ENCODE results near the gene NBEA. TPM values are rescaled to one million over a fixed set of nuclear protein-coding genes. Genes with fewer than 3 reads are reported as not detected.
A peak's percentile ranks its signal among the peaks of the same experiment; 100 is the strongest.

NBEA gene
- total and polyA plus RNA-seq, 11 donors = 5.0 to 39.2 (median 23.2) TPM

DNA sequence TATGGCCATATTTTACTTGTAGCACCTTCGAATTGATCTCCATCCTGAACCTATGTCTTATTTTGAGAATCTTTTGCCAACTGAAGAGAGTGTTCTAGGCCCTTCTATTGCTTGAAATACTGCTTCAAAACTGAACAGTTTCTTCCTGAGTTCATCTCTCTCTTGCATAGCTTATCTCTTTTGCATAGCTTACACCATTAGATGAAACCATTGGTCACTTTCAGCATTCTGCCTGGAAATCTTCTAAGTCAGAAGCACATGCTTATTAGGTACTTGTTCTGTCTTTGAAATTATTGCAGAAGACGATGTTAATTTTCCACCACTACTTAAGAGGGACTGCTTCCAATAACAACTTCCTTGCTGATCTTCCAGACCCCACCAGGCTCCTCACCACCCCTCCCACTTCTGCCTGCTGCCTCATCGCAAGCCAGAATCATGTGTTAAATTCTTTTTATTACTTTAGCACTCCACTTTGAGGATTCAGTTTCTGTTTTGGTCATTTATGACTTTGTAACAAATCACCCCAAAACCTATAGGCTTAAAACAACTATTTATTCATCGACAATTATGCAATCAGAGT, 656.8 kb downstream of the NBEA start:
- H3K27ac ChIP-seq = peak overlapping the region in 11 of 12 donors; percentile 18 to 61 (median 41)
- intact Hi-C loops (cut with DNase I) = no loop called here
- peaks cover 0 to 34% (median 13%) of the 10 kb centered on the region in 12 donors for H3K4me1 ChIP-seq
- 60 to 81% (median 71%) methylated on average over 3 to 4 of the region's 4 CpGs for WGBS, 4 donors
- TF ChIP-seq, protein P1, sequence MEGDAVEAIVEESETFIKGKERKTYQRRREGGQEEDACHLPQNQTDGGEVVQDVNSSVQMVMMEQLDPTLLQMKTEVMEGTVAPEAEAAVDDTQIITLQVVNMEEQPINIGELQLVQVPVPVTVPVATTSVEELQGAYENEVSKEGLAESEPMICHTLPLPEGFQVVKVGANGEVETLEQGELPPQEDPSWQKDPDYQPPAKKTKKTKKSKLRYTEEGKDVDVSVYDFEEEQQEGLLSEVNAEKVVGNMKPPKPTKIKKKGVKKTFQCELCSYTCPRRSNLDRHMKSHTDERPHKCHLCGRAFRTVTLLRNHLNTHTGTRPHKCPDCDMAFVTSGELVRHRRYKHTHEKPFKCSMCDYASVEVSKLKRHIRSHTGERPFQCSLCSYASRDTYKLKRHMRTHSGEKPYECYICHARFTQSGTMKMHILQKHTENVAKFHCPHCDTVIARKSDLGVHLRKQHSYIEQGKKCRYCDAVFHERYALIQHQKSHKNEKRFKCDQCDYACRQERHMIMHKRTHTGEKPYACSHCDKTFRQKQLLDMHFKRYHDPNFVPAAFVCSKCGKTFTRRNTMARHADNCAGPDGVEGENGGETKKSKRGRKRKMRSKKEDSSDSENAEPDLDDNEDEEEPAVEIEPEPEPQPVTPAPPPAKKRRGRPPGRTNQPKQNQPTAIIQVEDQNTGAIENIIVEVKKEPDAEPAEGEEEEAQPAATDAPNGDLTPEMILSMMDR (IDR thresholded peaks at IDR 0.05) = no peak
- TF ChIP-seq POLR2A (IDR thresholded peaks at IDR 0.05) = no peak
- H3K27me3 ChIP-seq = no peaks in the 10 kb centered on the region
- H3K9me3 ChIP-seq = no peaks in the 10 kb centered on the region
- no peak for DNase-seq
- ATAC-seq = peak in 2 of 4 donors; percentile 20 to 26
- no peak overlapping the region for H3K4me3 ChIP-seq
- peaks cover 0 to 2% (median 0%) of the 10 kb centered on the region in 9 donors for H3K36me3 ChIP-seq

DNA sequence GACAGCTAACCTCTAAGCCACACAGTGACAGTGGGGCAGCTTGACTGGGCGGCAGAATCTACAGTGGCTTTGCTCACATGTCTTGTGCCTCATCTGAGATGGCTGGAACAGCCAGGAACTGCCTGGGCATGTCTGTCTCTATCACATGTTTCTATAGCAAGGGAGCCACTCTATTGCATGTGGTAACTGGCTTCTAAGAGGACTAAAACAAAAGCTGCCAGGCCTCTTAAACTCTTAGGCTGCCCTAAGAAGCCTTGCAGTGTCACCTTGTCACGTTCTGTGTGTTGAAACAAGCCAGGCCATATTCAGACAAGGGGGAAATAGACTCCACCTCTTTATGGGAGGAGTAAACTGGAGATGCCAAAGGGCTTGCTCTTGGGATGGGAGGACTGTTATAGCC, 657.3 kb downstream of the NBEA start:
- 56 to 72% (median 62%) methylated on average over 2 of the region's 2 CpGs for WGBS, 4 donors
- DNase-seq = no peak
- Histone ChIP-seq H3K9me3 (no peaks in the 10 kb centered on the region), H3K36me3 (no peaks in the 10 kb centered on the region), H3K4me1 (peaks cover 0 to 34% (median 13%) of the 10 kb centered on the region in 12 donors), H3K27ac (peak overlapping the region in 11 of 12 donors; percentile 18 to 61 (median 41)), H3K4me3 (no peak overlapping the region), H3K27me3 (no peaks in the 10 kb centered on the region)
- peak in 3 of 4 donors; percentile 65 to 81 (median 78) for ATAC-seq
- intact Hi-C loops (cut with DNase I) = no loop called here
- TF ChIP-seq, protein P1 (IDR thresholded peaks at IDR 0.05) = no peak
- no peak for TF ChIP-seq POLR2A (IDR thresholded peaks at IDR 0.05)

DNA sequence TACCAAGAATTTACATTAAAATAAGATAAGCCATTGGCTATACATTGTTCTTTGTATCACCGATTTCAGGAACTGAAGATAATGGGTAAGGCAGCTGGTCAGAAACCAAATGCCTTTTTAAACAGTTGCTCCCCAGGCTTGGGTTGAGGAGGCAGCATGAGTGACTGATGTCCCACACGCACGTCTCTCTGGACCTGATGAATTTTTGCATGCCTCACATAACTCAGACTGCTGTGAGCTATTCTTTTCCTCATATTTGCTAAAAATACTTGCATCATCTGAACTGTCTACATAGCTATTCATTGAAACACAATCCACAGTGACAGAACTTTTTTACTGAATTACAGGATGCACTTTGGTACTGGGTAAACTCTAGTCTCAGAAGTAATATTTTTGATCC, 658.1 kb downstream of the NBEA start:
- Histone ChIP-seq H3K27me3 (no peaks in the 10 kb centered on the region), H3K4me3 (no peak overlapping the region), H3K4me1 (peaks cover 0 to 34% (median 13%) of the 10 kb centered on the region in 12 donors), H3K36me3 (no peaks in the 10 kb centered on the region), H3K9me3 (no peaks in the 10 kb centered on the region), H3K27ac (peak overlapping the region in 3 of 12 donors; percentile 36 to 55 (median 41))
- WGBS, 4 donors = 55 to 66% (median 60%) methylated on average over 3 of the region's 3 CpGs
- DNase-seq = no peak
- TF ChIP-seq, protein P1 (IDR thresholded peaks at IDR 0.05) = no peak
- TF ChIP-seq POLR2A (IDR thresholded peaks at IDR 0.05) = no peak
- intact Hi-C loops (cut with DNase I) = no loop called here
- ATAC-seq = peak in 2 of 4 donors; percentile 16 to 35

DNA sequence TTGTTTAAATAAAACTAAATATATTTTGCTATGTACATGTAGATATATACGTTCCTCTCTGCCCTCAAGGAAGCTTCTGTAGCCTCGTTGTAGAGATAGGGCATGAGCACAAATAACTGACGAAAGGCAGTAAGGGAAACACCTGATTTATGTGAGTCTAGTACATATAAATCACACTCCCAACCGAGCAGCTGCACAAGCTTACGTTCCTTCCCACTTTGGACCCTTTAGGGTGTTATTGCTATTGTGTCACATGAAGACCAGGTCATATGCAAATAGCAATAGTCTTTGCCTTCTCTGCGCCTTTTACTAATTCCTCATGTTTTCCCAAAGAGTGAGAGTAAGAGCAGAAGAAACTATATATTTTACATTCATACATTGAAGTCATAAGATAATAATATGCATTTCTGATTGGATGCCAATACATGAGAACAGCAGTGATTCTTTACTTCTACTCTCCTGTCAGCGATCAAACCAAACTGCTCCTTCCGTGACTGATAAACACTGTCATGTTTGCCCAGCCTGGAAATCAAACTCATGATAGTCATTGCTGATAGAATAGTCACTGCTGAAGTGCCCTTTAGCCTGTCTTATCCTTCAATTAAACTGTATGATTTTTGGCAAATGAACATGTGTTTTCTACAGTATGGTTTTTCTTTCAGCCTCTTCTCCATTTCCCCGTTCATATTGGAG, 661.7 kb downstream of the NBEA start:
- H3K36me3 ChIP-seq = peaks cover 0 to 10% (median 0%) of the 10 kb centered on the region in 9 donors
- no peak for ATAC-seq
- no peaks in the 10 kb centered on the region for H3K9me3 ChIP-seq
- 85 to 91% (median 87%) methylated on average over 9 of the region's 9 CpGs for WGBS, 4 donors
- intact Hi-C loops (cut with DNase I) = no loop called here
- no peaks in the 10 kb centered on the region for H3K27me3 ChIP-seq
- no peak for TF ChIP-seq POLR2A (IDR thresholded peaks at IDR 0.05)
- TF ChIP-seq, protein P1 (IDR thresholded peaks at IDR 0.05) = no peak
- no peak for DNase-seq
- peaks cover 0 to 19% (median 8%) of the 10 kb centered on the region in 12 donors for H3K4me1 ChIP-seq
- H3K4me3 ChIP-seq = no peak overlapping the region
- H3K27ac ChIP-seq = no peak overlapping the region

Measured in heart left ventricle (tissue), 16 donors.